Measurements from ENCODE around the gene ANGEL2.

The ANGEL2 gene

GRCh38 chr1:212981025-212981495 is 34.6 kb downstream of the ANGEL2 start:
- no peaks in the 10 kb centered on the region for H3K9me3 Mint-ChIP-seq
- H3K27me3 Mint-ChIP-seq (ENCODE audit: low read depth) = no peaks in the 10 kb centered on the region
- TF ChIP-seq, protein P1, sequence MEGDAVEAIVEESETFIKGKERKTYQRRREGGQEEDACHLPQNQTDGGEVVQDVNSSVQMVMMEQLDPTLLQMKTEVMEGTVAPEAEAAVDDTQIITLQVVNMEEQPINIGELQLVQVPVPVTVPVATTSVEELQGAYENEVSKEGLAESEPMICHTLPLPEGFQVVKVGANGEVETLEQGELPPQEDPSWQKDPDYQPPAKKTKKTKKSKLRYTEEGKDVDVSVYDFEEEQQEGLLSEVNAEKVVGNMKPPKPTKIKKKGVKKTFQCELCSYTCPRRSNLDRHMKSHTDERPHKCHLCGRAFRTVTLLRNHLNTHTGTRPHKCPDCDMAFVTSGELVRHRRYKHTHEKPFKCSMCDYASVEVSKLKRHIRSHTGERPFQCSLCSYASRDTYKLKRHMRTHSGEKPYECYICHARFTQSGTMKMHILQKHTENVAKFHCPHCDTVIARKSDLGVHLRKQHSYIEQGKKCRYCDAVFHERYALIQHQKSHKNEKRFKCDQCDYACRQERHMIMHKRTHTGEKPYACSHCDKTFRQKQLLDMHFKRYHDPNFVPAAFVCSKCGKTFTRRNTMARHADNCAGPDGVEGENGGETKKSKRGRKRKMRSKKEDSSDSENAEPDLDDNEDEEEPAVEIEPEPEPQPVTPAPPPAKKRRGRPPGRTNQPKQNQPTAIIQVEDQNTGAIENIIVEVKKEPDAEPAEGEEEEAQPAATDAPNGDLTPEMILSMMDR (IDR thresholded peaks at IDR 0.05; ENCODE audit: unreplicated experiment in 3 of 3) = no peak
- no peak overlapping the region for H3K4me3 Mint-ChIP-seq
- peaks cover 82% of the 10 kb centered on the region for H3K4me1 Mint-ChIP-seq
- peak overlapping the region; percentile 78 to 97 (median 97) for H3K27ac Mint-ChIP-seq
- H3K36me3 Mint-ChIP-seq (ENCODE audit: low read depth) = peaks cover 61% of the 10 kb centered on the region

DNA sequence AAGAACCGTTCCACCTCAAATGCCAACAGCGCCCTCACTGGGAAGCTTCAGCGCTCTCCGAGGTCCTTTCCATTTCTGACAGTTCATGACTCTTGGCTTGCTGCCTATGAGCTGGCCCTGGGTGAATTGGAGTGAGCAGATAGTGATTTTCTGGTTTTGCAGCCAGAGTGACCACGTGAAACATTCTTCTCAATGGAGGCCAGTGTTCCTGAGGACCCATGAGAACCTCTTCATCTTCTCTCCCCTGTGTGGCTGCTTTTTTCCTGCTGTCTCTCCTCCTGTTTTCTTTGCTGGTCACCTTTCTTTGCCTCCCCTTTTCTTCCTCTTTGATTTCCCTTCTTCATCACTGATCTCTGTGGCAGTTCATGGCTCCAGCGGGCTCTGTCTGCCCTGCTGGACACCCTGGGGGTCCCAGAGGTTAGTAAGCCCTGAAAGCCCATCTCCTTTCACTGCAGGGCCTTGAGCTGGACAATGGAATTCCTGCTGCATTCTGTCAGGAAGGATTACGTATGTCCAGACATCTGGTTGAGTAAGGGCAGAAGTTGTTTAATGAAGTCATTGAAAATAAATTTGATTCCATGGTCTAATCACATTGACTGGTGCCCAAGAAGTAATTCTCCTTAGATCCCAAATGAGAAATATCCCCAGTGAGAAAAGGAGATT is 35.4 kb downstream of the ANGEL2 start:
- H3K27me3 Mint-ChIP-seq (ENCODE audit: low read depth) = no peaks in the 10 kb centered on the region
- no peaks in the 10 kb centered on the region for H3K9me3 Mint-ChIP-seq
- H3K4me3 Mint-ChIP-seq = peak overlapping the region in 2 of 3 experiments; percentile 12 to 36
- TF ChIP-seq, protein P1 (IDR thresholded peaks at IDR 0.05; ENCODE audit: unreplicated experiment in 3 of 3) = no peak
- H3K36me3 Mint-ChIP-seq (ENCODE audit: low read depth) = peaks cover 64% of the 10 kb centered on the region
- H3K27ac Mint-ChIP-seq = peak overlapping the region; percentile 78 to 97 (median 97)
- peaks cover 85% of the 10 kb centered on the region for H3K4me1 Mint-ChIP-seq

DNA sequence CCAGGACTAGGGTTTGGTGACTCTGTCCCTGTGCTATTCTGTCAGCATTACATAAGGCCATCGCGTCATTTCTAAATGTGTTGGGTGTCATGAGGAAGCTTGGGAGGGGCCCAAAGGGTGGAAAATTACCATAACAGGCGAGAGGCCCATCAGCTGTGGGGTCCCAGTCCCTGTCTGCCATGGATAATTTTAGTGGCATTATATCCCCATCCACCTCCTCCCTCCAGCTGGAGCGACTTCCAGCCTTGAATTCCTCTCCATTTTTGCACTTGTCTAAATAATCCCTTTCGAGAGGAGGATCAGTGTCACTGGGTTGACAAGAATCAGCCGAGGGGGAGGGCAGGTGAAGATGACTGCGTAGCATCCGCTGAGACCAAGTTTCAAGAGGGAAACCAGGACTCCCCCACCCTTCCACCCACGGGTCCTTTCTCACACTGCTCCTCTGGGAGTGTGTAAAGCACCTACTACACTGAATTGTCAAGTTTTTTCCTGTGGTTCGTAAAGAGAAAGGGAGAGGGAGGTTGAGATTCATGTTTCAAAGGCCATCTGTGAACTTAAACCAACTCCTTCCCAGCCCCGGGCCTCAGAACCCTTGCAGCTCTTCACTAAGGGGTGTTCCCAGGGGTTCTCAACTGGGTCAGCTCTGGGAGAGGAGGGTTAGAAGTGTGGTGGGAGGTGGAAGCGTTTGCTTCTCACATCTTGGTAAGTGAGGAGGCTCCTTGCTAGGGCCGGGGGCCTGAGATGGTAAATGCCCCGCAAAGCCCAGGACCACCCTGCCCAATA is 36.1 kb downstream of the ANGEL2 start:
- no peaks in the 10 kb centered on the region for H3K9me3 Mint-ChIP-seq
- H3K4me1 Mint-ChIP-seq = peaks cover 91% of the 10 kb centered on the region
- peak overlapping the region; percentile 78 to 97 (median 97) for H3K27ac Mint-ChIP-seq
- peak overlapping the region in 1 of 3 experiments; percentile 26 for H3K4me3 Mint-ChIP-seq
- TF ChIP-seq, protein P1 (IDR thresholded peaks at IDR 0.05; ENCODE audit: unreplicated experiment in 3 of 3) = no peak
- peaks cover 70% of the 10 kb centered on the region for H3K36me3 Mint-ChIP-seq (ENCODE audit: low read depth)
- H3K27me3 Mint-ChIP-seq (ENCODE audit: low read depth) = no peaks in the 10 kb centered on the region

DNA sequence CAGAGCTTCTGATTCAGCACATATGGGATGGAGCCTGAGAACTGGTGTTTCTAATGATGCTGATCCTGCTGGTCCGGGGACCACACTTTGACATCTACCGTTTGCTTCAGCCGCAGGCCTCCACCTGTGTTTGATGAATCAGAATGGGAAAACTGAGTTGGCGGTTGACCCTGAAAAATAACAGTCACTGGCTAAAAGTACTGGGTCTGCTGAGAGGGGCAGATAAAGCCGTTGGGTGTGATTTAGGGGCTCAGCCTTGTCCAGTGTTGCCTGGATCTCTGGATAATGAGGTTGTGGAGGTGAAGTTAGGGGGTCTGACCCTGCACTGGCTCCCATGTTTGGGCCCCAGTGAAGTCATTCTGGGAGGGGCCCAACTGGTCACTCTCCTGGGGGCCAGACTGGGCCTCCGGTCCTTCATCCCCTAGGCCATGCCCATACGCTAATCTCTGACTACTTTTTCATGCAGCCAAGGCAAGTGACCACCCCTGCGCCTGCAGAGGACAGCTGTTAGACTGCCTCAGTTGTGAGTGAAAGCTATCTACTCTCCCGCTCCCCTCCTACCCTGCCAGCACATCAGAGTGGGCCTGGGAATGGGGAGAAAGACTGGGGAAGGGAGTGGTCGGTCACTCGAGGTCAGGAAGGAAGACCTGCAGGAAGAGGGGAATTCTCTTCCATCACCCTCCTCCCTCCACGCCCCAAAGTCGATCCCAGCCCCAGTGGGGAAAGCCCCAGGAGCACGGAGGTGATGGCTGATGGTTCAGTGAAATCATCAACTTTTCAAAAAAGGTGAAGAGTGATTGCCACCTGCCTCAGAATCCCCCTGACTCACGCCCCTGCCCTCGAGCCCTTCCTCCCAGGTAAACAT is 37.7 kb downstream of the ANGEL2 start:
- TF ChIP-seq, protein P1 (IDR thresholded peaks at IDR 0.05; ENCODE audit: unreplicated experiment in 3 of 3) = no peak
- H3K4me3 Mint-ChIP-seq = peak overlapping the region in 1 of 3 experiments; percentile 12

GRCh38 chr1:212976586-212976985 is 39.1 kb downstream of the ANGEL2 start:
- H3K27me3 Mint-ChIP-seq (ENCODE audit: low read depth) = no peaks in the 10 kb centered on the region
- H3K4me1 Mint-ChIP-seq = peaks cover 90% of the 10 kb centered on the region
- H3K36me3 Mint-ChIP-seq (ENCODE audit: low read depth) = peaks cover 72% of the 10 kb centered on the region
- TF ChIP-seq, protein P1 (IDR thresholded peaks at IDR 0.05; ENCODE audit: unreplicated experiment in 3 of 3) = no peak
- no peaks in the 10 kb centered on the region for H3K9me3 Mint-ChIP-seq
- peak overlapping the region in 2 of 3 experiments; percentile 27 to 70 for H3K27ac Mint-ChIP-seq
- H3K4me3 Mint-ChIP-seq = no peak overlapping the region

More for the DNA sequence above, 37.7 kb downstream of the ANGEL2 start:
- H3K9me3 Mint-ChIP-seq = no peaks in the 10 kb centered on the region
- no peaks in the 10 kb centered on the region for H3K27me3 Mint-ChIP-seq (ENCODE audit: low read depth)
- H3K27ac Mint-ChIP-seq = peak overlapping the region; percentile 78 to 97 (median 97)
- H3K4me1 Mint-ChIP-seq = peaks cover 96% of the 10 kb centered on the region
- peaks cover 72% of the 10 kb centered on the region for H3K36me3 Mint-ChIP-seq (ENCODE audit: low read depth)

Measured in nephron (organoid).